OCI-M1 (cell line): ENCODE results near the gene KIAA0232.
"Not testable (repeated sequence)": the region's sequence is repeated elsewhere in the genome, so short reads cannot be mapped to it uniquely, and the experiment has no call there.

Experiments
- DNase-seq: peaks from one replicate; lab custom pipeline; 2025; lab: John Stamatoyannopoulos, UW

KIAA0232 gene

GRCh38 chr4:6776920-6777635 is 5.4 kb upstream of the KIAA0232 start:
- no peak for DNase-seq

- peak; percentile 25 for DNase-seq
These were observed 4.8 kb upstream of the KIAA0232 start for GRCh38 chr4:6777636-6778281.

DNA sequence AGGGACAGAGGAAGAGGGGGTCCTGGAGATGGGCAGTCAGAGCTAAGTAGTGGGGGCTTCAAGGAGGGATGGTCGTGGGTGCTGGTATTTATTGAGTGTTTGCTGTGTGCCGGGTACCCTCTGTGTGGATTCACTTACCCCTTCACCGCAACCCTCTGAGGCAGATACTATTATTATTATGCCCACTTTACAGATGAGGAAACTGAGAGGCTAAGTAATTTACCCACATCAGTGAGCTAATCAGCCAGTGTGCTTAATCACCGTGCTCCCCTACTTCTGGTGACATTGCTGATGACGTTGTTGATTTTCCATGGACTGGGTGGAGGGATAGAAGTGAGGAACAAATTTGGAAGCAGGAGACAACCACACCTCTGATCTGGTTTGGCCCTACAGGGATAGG is 4.1 kb upstream of the KIAA0232 start:
- no peak for DNase-seq

DNA sequence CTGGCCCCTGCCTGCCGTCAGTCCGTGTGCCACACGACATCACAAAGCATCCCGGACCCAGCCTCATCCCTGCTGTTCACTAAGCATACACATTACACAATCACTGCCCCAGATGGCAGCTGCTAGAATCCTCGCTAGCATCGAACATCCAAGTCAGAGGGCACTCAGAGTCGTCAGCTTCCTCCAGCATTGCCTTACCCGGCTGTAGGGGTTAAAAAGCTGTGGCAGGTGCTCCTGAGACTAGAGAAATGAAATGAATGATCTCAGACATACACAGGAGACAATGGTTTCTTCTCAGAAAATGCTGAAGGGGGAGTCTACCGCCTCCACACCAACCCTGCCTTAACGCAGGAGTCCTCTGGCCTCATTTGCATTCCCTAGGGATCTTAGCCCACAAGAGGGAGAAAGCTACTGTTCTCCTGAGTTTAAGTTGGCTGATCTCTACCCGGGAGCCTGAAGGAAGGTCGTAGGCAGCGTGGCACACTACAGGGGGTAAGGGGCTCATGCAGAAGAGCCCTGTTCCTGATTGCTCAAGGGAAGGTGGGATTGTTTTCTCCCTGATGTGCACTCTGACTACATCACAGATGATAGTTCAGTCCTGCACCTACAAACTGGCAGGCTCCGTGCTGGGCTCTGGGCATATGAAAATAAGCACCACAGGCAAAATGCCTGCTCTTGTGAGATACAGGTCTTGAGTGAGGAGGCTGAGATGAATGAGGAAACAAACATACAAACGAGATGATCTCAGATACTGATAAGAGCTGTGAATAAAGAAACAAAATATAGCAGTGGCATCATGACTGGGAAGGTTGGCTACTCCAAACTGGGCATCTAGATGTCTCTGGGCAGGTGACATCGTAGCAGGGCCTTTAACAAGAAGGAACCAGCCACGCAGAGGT is 2.6 kb upstream of the KIAA0232 start:
- peak; percentile 29 for DNase-seq

DNA sequence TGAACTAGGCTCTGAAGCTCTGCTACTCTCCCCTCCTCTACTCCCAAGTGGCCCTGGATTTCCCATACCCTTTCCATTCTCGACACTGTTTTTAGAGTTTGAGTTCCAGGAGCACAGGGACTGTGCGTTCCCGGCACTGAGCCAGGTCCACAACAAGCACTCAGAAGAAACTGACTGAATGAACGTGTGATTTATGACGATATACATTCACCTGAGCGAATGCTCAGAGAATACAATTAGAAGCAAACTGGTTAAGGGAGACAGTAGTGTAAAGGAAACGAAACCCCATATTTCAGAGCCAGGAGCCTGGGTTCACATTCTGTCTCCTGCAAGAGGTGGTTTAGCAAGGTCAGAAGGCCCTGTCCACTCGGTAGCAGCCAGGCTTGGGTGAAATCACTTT is 1.4 kb upstream of the KIAA0232 start:
- no peak for DNase-seq

- no peak for DNase-seq
These were observed 966 bp upstream of the KIAA0232 start for GRCh38 chr4:6781561-6781960.

GRCh38 chr4:6782846-6783110 is 251 bp downstream of the KIAA0232 start:
- DNase-seq = no peak

GRCh38 chr4:6783111-6783981 is 819 bp downstream of the KIAA0232 start:
- DNase-seq = peak; percentile 92

DNA sequence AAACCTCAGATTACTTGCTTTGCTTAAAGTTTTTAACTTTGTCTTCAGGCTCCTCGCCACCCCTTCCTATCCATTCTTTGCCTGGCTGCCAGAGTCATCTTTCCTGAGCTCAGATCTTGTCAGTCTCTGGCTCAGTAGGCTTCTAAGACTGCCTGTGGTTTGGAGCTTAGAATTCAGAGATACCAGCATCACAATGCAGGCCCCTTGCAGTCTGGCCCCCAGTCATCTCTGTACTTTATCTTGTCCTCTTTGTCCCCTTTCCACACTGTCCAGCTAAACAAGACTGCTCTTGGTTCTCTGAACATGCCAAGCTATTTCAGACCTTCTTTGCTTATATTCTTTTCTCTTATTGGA is 3.0 kb downstream of the KIAA0232 start:
- DNase-seq = no peak

GRCh38 chr4:6788123-6788522 is 5.6 kb downstream of the KIAA0232 start:
- DNase-seq = no peak

- not testable (repeated sequence) for DNase-seq
These were observed 8.7 kb downstream of the KIAA0232 start for GRCh38 chr4:6791245-6791644.

DNA sequence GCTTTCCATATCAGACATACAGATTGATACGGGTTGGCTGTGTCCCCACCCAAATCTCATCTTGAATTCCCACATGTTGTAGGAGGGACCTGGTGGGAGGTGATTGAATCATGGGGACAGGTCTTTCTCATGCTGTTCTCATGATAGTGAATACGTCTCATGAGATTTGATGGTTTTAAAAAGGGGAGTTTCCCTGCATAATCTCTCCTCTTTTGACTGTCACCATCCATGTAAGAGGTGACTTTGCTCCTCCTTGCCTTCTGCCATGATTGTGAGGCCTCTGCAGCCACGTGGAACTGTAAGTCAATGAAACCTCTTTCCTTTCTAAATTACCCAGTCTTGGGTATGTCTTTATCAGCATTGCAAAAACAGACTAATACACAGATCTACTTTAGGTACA is 9.3 kb downstream of the KIAA0232 start:
- not testable (repeated sequence) for DNase-seq

DNA sequence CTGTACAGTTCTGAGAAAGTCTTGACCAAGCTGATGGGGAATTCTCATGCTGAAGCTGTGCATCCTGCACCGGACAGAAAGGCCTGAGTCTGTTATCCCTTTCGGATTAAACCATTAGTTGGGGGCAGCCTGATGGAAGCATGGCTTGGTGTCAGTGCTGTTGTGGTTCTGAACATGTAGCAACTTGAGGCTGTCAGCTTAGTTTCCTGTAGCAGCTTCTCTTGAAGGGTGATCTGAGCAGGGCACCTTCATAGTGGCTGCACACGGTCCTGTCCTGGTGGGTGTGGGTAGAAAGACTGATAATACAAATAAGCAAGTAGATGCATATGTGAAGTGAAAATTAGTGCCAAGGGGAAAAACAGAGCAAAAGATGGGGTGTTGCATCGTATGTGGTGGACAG is 11.7 kb downstream of the KIAA0232 start:
- DNase-seq = no peak

DNA sequence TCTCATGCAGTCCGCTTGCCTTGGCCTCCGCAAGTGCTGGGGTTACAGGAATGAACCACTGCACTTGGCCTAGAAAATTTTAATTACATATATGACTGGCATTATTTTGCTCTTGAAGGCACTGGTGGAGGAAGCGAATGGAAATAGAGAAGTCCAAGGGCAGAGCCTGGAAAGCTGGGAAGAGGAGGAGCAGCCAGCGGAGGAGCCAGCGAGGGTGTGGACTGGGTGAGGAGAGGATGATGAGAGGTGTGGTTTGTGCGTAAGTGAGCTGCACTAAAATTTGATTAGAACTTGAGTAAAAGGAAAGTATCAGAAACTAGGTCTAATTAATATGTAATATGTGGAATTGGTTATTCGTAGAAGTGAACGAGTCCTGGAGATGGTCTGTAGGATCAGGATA is 13.3 kb downstream of the KIAA0232 start:
- DNase-seq = no peak

- DNase-seq = not testable (repeated sequence)
These were observed 14.8 kb downstream of the KIAA0232 start for GRCh38 chr4:6797368-6797767.

GRCh38 chr4:6799091-6799490 is 16.6 kb downstream of the KIAA0232 start:
- no peak for DNase-seq

GRCh38 chr4:6802025-6802424 is 19.5 kb downstream of the KIAA0232 start:
- no peak for DNase-seq

- no peak for DNase-seq
These were observed 20.1 kb downstream of the KIAA0232 start for GRCh38 chr4:6802626-6803025.

DNA sequence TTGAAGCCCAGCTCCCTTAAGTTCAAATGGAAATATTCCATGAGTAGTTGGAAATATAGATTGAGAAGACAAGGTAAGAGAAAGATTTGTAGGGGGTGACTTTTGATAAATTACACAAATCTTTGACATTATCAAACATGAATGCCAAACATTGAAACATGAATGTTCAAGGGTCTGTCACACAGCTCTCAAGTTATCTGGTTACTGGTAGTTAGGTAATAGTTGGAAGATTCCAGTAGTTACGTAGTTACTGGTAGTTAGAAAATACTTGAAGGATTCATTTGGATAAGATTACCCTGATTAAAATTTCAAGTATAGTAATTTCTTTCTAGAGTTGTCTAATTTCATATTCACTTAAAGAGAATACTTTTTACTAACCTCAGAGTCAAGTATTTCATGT is 20.7 kb downstream of the KIAA0232 start:
- no peak for DNase-seq

DNA sequence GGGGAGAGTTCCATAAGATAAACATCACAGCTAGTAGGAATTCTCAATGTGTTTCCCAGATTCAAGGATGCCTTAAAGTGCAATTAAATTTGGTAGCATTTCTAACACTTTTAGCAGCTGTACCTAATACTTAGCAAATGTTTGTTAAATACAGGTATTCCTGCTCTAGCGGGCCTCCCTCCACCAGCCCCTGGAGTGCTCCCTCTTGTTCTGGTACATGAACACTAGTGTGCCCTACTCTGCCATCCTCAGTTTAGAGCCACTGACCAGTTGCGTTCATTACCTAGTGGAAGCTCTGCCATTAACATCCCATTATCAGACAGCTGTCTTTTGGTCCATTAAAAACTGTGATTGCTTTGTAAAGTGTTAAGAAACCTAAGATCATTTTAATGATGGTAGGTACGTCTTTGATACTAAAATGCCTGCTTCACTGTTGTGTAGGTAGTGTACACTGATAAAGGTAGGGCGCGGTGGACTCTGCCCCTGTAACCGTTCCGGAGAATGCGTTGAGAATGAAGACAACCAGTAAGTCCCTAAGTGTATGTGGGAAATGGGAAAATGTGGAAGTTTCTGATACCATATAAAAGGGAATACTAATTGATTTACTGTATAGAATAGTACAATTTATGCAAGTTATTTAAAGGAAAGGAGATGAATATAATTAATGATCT is 21.7 kb downstream of the KIAA0232 start:
- DNase-seq = no peak

GRCh38 chr4:6806924-6807626 is 24.5 kb downstream of the KIAA0232 start:
- no peak for DNase-seq
